Right atrium auricular region (tissue), 2 donors: ENCODE measurements around the gene REG3G. TPM values are rescaled to one million over a fixed set of nuclear protein-coding genes. Genes with fewer than 3 reads are reported as not detected.

Experiments used
- DNase-seq: peaks from one replicate; pipeline ENCODE4 v3.0.0-alpha.2; 2019; ENCODE audit warnings: low spot score
- H3K27ac ChIP-seq, 2 donors: fragments of 200-600 bp; sonication (generic); 1 replicate in 1 of 2; 2 replicates in 1 of 2; pipeline ENCODE4 v1.5.1; 2016 to 2019
- H3K27me3 ChIP-seq, 2 donors: fragments of 200-600 bp; sonication (generic); one replicate each; pipeline versions ENCODE4 v1.5.1 to v1.6.0; 2017 to 2019
- H3K36me3 ChIP-seq: fragments of 200-600 bp; sonication (generic); one replicate; pipeline ENCODE4 v1.5.1; 2016
- H3K4me1 ChIP-seq, 2 donors: fragments of 200-600 bp; sonication (generic); one replicate each; pipeline versions ENCODE4 v1.5.1 to v1.6.0; 2017 to 2019
- H3K4me3 ChIP-seq, 2 donors: fragments of 200-600 bp; sonication (generic); 1 replicate in 1 of 2; 2 replicates in 1 of 2; pipeline ENCODE4 v1.5.1; 2017 to 2019; ENCODE audit warnings: mild to moderate bottlenecking in 1 of 2, moderate library complexity in 1 of 2
- H3K9me3 ChIP-seq, 2 donors: fragments of 200-600 bp; sonication (generic); one replicate each; pipeline ENCODE4 v1.5.1; 2019
- total RNA-seq, 2 donors: library from RNA; depleted of rRNA; stranded (reverse); fragments of >200 nt; gene quantifications; one replicate each; pipeline ENCODE4 v1.1.0, GENCODE V29; 2016
- TF ChIP-seq, protein P1 (sequence below), 2 donors: fragments of 200-600 bp; sonication (generic); IDR thresholded peaks; one replicate each; pipeline ENCODE4 v1.5.1; 2019; ENCODE audit warnings: antibody characterized with exemption in 2 of 2

REG3G gene
- total RNA-seq, 2 donors from 2014 or later: not detected

GRCh38 chr2:78980871-78981270, 44.6 kb upstream of the REG3G start:
- Histone ChIP-seq H3K4me1 (no peaks in the 10 kb centered on the region), H3K27me3 (peaks cover 0 to 3% of the 10 kb centered on the region in 2 donors), H3K27ac (no peak overlapping the region), H3K4me3 (no peak overlapping the region), H3K36me3 (no peaks in the 10 kb centered on the region), H3K9me3 (no peaks in the 10 kb centered on the region)
- TF ChIP-seq, protein P1, sequence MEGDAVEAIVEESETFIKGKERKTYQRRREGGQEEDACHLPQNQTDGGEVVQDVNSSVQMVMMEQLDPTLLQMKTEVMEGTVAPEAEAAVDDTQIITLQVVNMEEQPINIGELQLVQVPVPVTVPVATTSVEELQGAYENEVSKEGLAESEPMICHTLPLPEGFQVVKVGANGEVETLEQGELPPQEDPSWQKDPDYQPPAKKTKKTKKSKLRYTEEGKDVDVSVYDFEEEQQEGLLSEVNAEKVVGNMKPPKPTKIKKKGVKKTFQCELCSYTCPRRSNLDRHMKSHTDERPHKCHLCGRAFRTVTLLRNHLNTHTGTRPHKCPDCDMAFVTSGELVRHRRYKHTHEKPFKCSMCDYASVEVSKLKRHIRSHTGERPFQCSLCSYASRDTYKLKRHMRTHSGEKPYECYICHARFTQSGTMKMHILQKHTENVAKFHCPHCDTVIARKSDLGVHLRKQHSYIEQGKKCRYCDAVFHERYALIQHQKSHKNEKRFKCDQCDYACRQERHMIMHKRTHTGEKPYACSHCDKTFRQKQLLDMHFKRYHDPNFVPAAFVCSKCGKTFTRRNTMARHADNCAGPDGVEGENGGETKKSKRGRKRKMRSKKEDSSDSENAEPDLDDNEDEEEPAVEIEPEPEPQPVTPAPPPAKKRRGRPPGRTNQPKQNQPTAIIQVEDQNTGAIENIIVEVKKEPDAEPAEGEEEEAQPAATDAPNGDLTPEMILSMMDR (IDR thresholded peaks at IDR 0.05): no peak
- no peak for DNase-seq

DNA sequence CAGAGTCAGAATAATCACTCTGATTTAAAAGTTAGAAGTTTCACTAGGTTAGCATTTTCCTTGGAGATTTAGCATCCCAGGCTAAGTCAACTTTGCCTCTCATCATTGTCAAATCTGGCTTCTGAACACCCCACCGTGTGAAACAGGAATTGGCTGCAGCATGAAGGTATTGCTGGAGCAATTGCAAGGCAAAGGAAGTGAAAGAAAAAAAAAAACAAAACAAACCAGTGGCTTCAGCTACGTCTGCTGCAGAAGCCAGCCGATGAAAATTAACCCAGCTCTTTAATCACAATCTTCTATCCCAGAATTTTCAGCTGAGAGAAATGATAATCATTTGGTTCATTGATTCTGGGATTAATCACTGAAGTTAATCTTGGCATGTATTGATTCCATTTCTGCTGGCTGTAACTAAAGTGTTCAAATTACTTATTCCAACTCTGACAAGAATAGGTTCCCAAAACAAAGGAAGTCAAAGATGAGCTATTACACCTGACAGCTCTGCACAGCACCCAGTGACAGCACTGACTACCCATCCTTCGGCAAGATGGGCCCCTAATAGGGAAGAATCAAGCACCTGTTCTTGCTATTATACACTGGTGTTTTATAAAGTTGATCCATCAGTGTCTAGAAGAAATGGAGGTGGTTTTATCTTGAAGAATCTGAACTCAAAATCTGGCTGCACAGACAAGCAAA, 42.7 kb upstream of the REG3G start:
- H3K4me3 ChIP-seq: no peak overlapping the region
- no peaks in the 10 kb centered on the region for H3K4me1 ChIP-seq
- TF ChIP-seq, protein P1 (IDR thresholded peaks at IDR 0.05): no peak
- peaks cover 0 to 3% of the 10 kb centered on the region in 2 donors for H3K27me3 ChIP-seq
- no peak overlapping the region for H3K27ac ChIP-seq
- no peak for DNase-seq
- H3K9me3 ChIP-seq: no peaks in the 10 kb centered on the region
- H3K36me3 ChIP-seq: no peaks in the 10 kb centered on the region

DNA sequence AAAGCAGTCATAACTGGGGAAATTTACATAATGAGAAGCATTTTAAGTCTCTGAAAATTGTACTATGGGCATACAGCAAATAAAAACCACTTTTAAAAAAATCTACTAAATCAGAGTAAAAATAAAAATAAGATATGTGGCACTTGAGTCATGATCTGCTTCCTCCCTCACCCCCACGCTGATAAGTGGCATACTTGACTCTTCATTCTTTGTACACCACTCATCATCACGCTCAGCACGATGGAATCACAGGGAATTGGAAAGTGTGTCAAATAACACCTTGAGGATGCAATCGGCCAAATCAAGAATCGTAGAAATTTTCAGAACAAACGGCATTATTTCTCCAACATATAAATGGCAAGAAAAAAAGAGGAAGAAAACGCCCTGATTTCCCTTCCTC, 41.1 kb upstream of the REG3G start:
- no peaks in the 10 kb centered on the region for H3K36me3 ChIP-seq
- no peak overlapping the region for H3K27ac ChIP-seq
- H3K4me1 ChIP-seq: no peaks in the 10 kb centered on the region
- H3K4me3 ChIP-seq: no peak overlapping the region
- TF ChIP-seq, protein P1 (IDR thresholded peaks at IDR 0.05): no peak
- H3K27me3 ChIP-seq: peaks cover 0 to 3% of the 10 kb centered on the region in 2 donors
- no peaks in the 10 kb centered on the region for H3K9me3 ChIP-seq
- DNase-seq: no peak

DNA sequence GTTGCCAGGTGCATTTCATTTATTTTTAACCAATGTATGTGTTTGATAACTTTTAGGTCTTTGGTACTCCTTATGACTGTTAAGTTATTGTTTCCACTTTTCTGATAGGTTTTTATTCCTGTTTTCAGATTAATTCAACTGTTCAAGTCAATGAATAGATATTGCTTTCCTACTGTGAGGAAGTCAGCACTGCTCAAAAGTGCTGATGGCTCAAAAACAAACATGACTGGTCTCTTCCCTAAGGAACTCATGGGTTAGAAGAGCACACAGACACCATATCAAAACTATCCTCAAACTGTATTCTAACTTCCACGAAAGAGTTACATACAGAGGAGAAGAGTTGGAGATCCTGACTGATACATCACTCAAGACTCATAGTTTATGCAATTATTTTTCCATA, 39.9 kb upstream of the REG3G start:
- TF ChIP-seq, protein P1 (IDR thresholded peaks at IDR 0.05): no peak
- no peak overlapping the region for H3K27ac ChIP-seq
- no peaks in the 10 kb centered on the region for H3K4me1 ChIP-seq
- peaks cover 0 to 3% of the 10 kb centered on the region in 2 donors for H3K27me3 ChIP-seq
- H3K36me3 ChIP-seq: no peaks in the 10 kb centered on the region
- no peak overlapping the region for H3K4me3 ChIP-seq
- H3K9me3 ChIP-seq: no peaks in the 10 kb centered on the region
- no peak for DNase-seq

DNA sequence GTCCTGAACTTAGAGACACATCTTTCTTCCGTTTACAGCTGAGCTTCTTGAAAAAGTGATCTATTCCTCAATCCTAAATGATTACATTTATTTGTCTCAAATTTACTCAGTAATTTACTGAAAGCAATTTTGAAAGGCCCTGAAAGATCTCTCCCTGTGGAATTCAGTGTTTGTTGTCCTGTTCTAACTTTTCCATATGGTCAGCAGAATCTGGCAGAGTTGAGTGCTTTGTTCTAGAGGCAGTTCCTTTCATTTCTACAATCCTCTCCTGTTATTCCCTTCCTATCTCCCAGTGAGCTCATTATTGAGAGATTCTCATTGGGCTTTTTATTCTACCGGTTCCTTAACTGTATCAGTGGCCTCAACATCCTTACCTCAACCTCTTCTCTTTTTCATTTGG, 36.5 kb upstream of the REG3G start:
- DNase-seq: no peak
- H3K9me3 ChIP-seq: no peaks in the 10 kb centered on the region
- H3K4me3 ChIP-seq: no peak overlapping the region
- TF ChIP-seq, protein P1 (IDR thresholded peaks at IDR 0.05): no peak
- no peak overlapping the region for H3K27ac ChIP-seq
- no peaks in the 10 kb centered on the region for H3K36me3 ChIP-seq
- H3K4me1 ChIP-seq: no peaks in the 10 kb centered on the region
- H3K27me3 ChIP-seq: peaks cover 0 to 9% of the 10 kb centered on the region in 2 donors

- no peak for DNase-seq
- Histone ChIP-seq H3K4me3 (no peak overlapping the region), H3K9me3 (no peaks in the 10 kb centered on the region), H3K27ac (no peak overlapping the region), H3K27me3 (peaks cover 0 to 9% of the 10 kb centered on the region in 2 donors), H3K36me3 (no peaks in the 10 kb centered on the region), H3K4me1 (no peaks in the 10 kb centered on the region)
- TF ChIP-seq, protein P1 (IDR thresholded peaks at IDR 0.05): no peak
Measured at GRCh38 chr2:78992451-78992806, 33.1 kb upstream of the REG3G start.
